ENCODE data around the gene CACNA2D2.

DNA sequence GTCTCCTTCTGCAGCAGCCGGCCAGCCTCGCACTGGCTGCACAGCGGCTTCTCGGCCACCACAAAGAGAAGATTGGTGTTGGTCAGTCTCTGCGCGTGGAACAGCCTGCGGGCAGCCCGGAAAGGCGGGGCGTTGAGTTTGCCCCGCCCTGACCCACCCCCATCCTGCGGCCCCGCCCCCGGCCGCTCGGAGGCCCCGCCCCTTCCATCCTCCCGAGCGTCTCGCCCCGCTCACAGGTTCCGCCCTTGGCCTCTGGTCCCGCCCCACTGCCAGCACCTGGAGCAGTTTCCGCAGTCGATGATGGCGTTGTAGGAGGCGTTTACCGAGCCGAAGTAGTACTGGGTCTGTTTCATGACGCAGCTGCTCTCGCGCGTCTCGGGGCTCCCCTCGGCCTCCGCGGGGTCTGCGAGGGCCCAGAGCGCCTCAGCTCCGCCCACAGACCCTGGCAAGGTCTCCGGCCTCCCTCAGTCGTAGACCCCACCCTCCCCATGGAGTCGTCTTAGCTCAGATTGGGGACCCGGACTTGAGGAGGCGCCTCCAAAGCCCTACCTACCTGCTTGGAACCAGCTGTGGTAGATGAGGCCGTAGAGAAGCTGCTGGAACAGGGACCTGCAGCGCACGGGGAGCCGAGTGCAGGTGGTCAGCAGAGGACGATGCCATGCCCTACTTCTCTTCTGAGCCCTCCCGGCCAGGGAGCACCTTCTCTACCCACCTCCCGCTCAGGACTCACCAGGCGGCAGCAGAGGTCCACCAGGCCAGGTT lies 138.2 kb downstream of the CACNA2D2 start:
- TF ChIP-seq, protein P1, sequence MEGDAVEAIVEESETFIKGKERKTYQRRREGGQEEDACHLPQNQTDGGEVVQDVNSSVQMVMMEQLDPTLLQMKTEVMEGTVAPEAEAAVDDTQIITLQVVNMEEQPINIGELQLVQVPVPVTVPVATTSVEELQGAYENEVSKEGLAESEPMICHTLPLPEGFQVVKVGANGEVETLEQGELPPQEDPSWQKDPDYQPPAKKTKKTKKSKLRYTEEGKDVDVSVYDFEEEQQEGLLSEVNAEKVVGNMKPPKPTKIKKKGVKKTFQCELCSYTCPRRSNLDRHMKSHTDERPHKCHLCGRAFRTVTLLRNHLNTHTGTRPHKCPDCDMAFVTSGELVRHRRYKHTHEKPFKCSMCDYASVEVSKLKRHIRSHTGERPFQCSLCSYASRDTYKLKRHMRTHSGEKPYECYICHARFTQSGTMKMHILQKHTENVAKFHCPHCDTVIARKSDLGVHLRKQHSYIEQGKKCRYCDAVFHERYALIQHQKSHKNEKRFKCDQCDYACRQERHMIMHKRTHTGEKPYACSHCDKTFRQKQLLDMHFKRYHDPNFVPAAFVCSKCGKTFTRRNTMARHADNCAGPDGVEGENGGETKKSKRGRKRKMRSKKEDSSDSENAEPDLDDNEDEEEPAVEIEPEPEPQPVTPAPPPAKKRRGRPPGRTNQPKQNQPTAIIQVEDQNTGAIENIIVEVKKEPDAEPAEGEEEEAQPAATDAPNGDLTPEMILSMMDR (conservative IDR thresholded peaks at IDR 0.05): no peak; the same call in 1 of the 2 replicates
- no peak for TF ChIP-seq ZFX (IDR thresholded peaks at IDR 0.05)
